Endothelial cell of umbilical vein (primary cell): ENCODE measurements around the gene KCNG2. TPM values are rescaled to one million over a fixed set of nuclear protein-coding genes. Genes with fewer than 3 reads are reported as not detected.

Source experiments
- BruUV-seq: library from RNA; stranded (reverse); fragments of 400-500 nt; replicated peaks from 2 replicates; lab custom pipeline; 2021; lab: Mats Ljungman, UMichigan
- CTCF ChIA-PET: fragments of 300-600, 350-600 bp; sonication (Branson Sonifier 250); formaldehyde crosslinking; loops from one replicate; lab custom pipeline; 2021; ENCODE audit warnings: antibody characterized with exemption, inconsistent platforms; lab: Charles Lee
- POLR2A ChIA-PET: fragments of 300-600, 350-600 bp; sonication (Branson Sonifier 250); formaldehyde crosslinking; loops from one replicate; lab custom pipeline; 2021; ENCODE audit warnings: antibody characterized with exemption, inconsistent platforms; lab: Charles Lee
- DNase-seq: peaks from one replicate; pipeline ENCODE4 v3.0.0-alpha.2; 2011; ENCODE audit warnings: low read depth, low spot score
- FAIRE-seq: peaks from 2 replicates; lab custom pipeline; 2011; peaks lifted over from hg19 to GRCh38; lab: Jason Lieb, UNC
- H2AFZ ChIP-seq: 2 replicates; pipeline ENCODE4 v1.6.0; 2012; ENCODE audit warnings: low read depth, low read length, control low read depth, inconsistent platforms
- H3K27ac ChIP-seq: 2 replicates; pipeline ENCODE4 v1.5.1; 2011; ENCODE audit warnings: low read depth, mild to moderate bottlenecking, control low read depth, low read length, moderate library complexity; ENCODE audit not compliant: insufficient read depth
- H3K27me3 ChIP-seq, 2 experiments: 2 replicates each; pipeline versions ENCODE4 v1.6.0 to v1.6.1; 2011; ENCODE audit warnings: low read length in 2 of 2, mixed read lengths in 1 of 2; ENCODE audit not compliant: control insufficient read depth in 2 of 2, insufficient read depth in 2 of 2
- H3K36me3 ChIP-seq, 2 experiments: 2 replicates in 1 of 2; 3 replicates in 1 of 2; pipeline ENCODE4 v1.5.1; 2011; ENCODE audit warnings: low read length in 2 of 2, mild to moderate bottlenecking in 1 of 2, moderate library complexity in 1 of 2; ENCODE audit not compliant: control insufficient read depth in 2 of 2, insufficient read depth in 2 of 2; ENCODE audit errors: extremely low read depth in 1 of 2
- H3K4me1 ChIP-seq: 3 replicates; pipeline ENCODE4 v1.5.1; 2011; ENCODE audit warnings: mild to moderate bottlenecking, low read length; ENCODE audit not compliant: control insufficient read depth, insufficient read depth; ENCODE audit errors: extremely low read depth
- H3K4me2 ChIP-seq: 2 replicates; pipeline ENCODE4 v1.6.1; 2011; ENCODE audit warnings: low read length, control low read depth, mixed read lengths; ENCODE audit not compliant: insufficient read depth
- H3K4me3 ChIP-seq, 3 experiments: fragments of 200-600 bp in 1 of 3; sonication (generic), shearing (Covaris generic) in 1 of 3; replicated peaks in 1 of 3; 2 replicates each; pipeline ENCODE4 v1.5.1; 2011 to 2016; ENCODE audit warnings: control low read depth in 3 of 3, low read length in 3 of 3, mild to moderate bottlenecking in 2 of 3, inconsistent platforms in 1 of 3, low read depth in 1 of 3, moderate library complexity in 1 of 3; ENCODE audit not compliant: insufficient read depth in 1 of 3
- H3K79me2 ChIP-seq: 2 replicates; pipeline ENCODE4 v1.6.0; 2012; ENCODE audit warnings: low read length, inconsistent platforms; ENCODE audit not compliant: control insufficient read depth, insufficient read depth
- H3K9ac ChIP-seq: replicated peaks from 2 replicates; pipeline ENCODE3; 2011; ENCODE audit warnings: low read length, control low read depth; ENCODE audit not compliant: insufficient read depth; ENCODE audit errors: extremely low read depth
- H3K9me1 ChIP-seq: replicated peaks from 3 replicates; pipeline ENCODE4 v1.6.0; 2011; ENCODE audit warnings: mild to moderate bottlenecking, low read length; ENCODE audit not compliant: control insufficient read depth, insufficient read depth; ENCODE audit errors: extremely low read depth
- H3K9me3 ChIP-seq: replicated peaks from 2 replicates; pipeline ENCODE4 v1.5.1; 2012; ENCODE audit warnings: low read length, inconsistent platforms; ENCODE audit not compliant: control insufficient read depth, insufficient read depth
- H4K20me1 ChIP-seq: replicated peaks from 2 replicates; pipeline ENCODE3; 2011; ENCODE audit warnings: mild to moderate bottlenecking, low read length; ENCODE audit not compliant: control insufficient read depth, insufficient read depth; ENCODE audit errors: extremely low read depth
- CTCF ChIP-seq, 2 donors: IDR thresholded peaks; 1 replicate in 1 of 2; 2 replicates in 1 of 2; pipeline ENCODE4 v1.5.1; 2011; ENCODE audit warnings: low read length in 2 of 2, mild to moderate bottlenecking in 2 of 2, moderate library complexity in 2 of 2, control low read depth in 1 of 2, inconsistent platforms in 1 of 2, low read depth in 1 of 2; ENCODE audit not compliant: insufficient read depth in 1 of 2; ENCODE audit errors: extremely low read depth in 1 of 2
- EZH2 ChIP-seq: IDR thresholded peaks from 2 replicates; pipeline ENCODE4 v1.6.1; 2012; ENCODE audit warnings: borderline replicate concordance, low read depth, mild to moderate bottlenecking, moderate library complexity, low read length, inconsistent platforms; ENCODE audit not compliant: severe bottlenecking
- FOS ChIP-seq: IDR thresholded peaks from 2 replicates; pipeline ENCODE4 v1.6.1; 2011; ENCODE audit warnings: mild to moderate bottlenecking, low read length, moderate library complexity, borderline replicate concordance; ENCODE audit not compliant: insufficient read depth
- GATA2 ChIP-seq: IDR thresholded peaks from 2 replicates; pipeline ENCODE4 v1.7.0; 2011; ENCODE audit warnings: low read depth, mild to moderate bottlenecking, moderate library complexity, mixed read lengths, low read length; ENCODE audit not compliant: insufficient read length, insufficient read depth
- JUN ChIP-seq: IDR thresholded peaks from 2 replicates; pipeline ENCODE4 v1.6.1; 2011; ENCODE audit warnings: borderline replicate concordance, low read depth; ENCODE audit not compliant: insufficient read length, insufficient read depth
- MAX ChIP-seq: IDR thresholded peaks from 2 replicates; pipeline ENCODE4 v1.6.1; 2011; ENCODE audit not compliant: insufficient read depth, insufficient read length
- MYC ChIP-seq: IDR thresholded peaks from one replicate; pipeline ENCODE4 v1.6.1; 2011; ENCODE audit warnings: mild to moderate bottlenecking, low read depth, low read length
- POLR2A ChIP-seq: IDR thresholded peaks from 2 replicates; pipeline ENCODE4 v1.6.1; 2012; ENCODE audit warnings: low read depth, mild to moderate bottlenecking, control low read depth, low read length
- POLR2AphosphoS5 ChIP-seq: IDR thresholded peaks from 2 replicates; pipeline ENCODE4 v1.6.1; 2012; ENCODE audit warnings: low read depth, mild to moderate bottlenecking, control low read depth, low read length, moderate library complexity; ENCODE audit not compliant: insufficient read depth
- dilution Hi-C: fragments of 300-500 bp; cut with MboI; formaldehyde crosslinking; loops from one replicate; pipeline ENCODE4 v1.15.0; 2019; ENCODE audit warnings: low sequenced_read_pairs; ENCODE audit not compliant: extremely low pct_ligation_motif_present
- intact Hi-C: fragments of 100-400 bp; cut with micrococcal nuclease; formaldehyde crosslinking; loops from one replicate; pipeline ENCODE4 v1.10.0; 2022
- polyA plus RNA-seq, 4 experiments: library from polyadenylated mRNA; depleted of rRNA in 3 of 4; stranded (reverse) in 3 of 4; unstranded in 1 of 4; fragments of >200 nt; gene quantifications; 2 replicates each; pipeline versions ENCODE4 v1.2.1 to v1.2.3, GENCODE V29; 2011 to 2012; ENCODE audit warnings: missing spikeins in 1 of 4
- total RNA-seq: library from RNA; stranded (reverse); gene quantifications from 2 replicates; pipeline ENCODE4 v1.2.3, GENCODE V29; 2021

The KCNG2 gene
- total and polyA plus RNA-seq, 2 donors (not counting 3 experiments of a cell fraction or from before 2014, with no cell fraction given), result not detected

- POLR2A ChIA-PET, result no interaction called here
These were observed 36.9 kb upstream of the KCNG2 start for GRCh38 chr18:79760881-79761280.

More at GRCh38 chr18:79760881-79761280, 36.9 kb upstream of the KCNG2 start:
- H3K27ac ChIP-seq, result no peak overlapping the region
- intact Hi-C loops (no loop called here), dilution Hi-C loops (no loop called here)
- no peak overlapping the region for H3K9ac ChIP-seq
- no peaks in the 10 kb centered on the region for H3K27me3 ChIP-seq
- H3K4me2 ChIP-seq, result no peak overlapping the region
- H3K79me2 ChIP-seq, result no peaks in the 10 kb centered on the region
- no peaks in the 10 kb centered on the region for H3K9me1 ChIP-seq
- DNase-seq (no peak), FAIRE-seq (no peak)
- H3K4me3 ChIP-seq, result no peak overlapping the region
- H3K9me3 ChIP-seq, result no peaks in the 10 kb centered on the region
- H3K4me1 ChIP-seq, result no peaks in the 10 kb centered on the region
- CTCF ChIA-PET, result no interaction called here
- TF ChIP-seq FOS, result no peak
- TF ChIP-seq POLR2A, result no peak
- TF ChIP-seq EZH2, result no peak
- no peak for TF ChIP-seq GATA2
- TF ChIP-seq MAX, result no peak
- no peak for TF ChIP-seq JUN
- TF ChIP-seq MYC, result no peak
- no peak for TF ChIP-seq CTCF (IDR thresholded peaks at IDR 0.05; ENCODE audit: extremely low read depth in 1 of 2, insufficient read depth in 1 of 2, low read depth in 1 of 2, low read length in 2 of 2)
- TF ChIP-seq POLR2AphosphoS5, result no peak
- no peaks in the 10 kb centered on the region for H4K20me1 ChIP-seq
- no TSS peak for BruUV-seq
- no peak overlapping the region for H2AFZ ChIP-seq
- no peaks in the 10 kb centered on the region for H3K36me3 ChIP-seq
